Activated T-helper 1 cell treated with anti-CD3 and anti-CD28 coated beads, Interleukin-12 subunit alpha, Interleukin-12 subunit beta, Interleukin-2, Interleukin-4 antibody, amounts not matched to agents 30 ng/mL and 10 ng/mL and 1 ng/mL, durations not matched to agents 14 hours and 24 hours and 36 hours (primary cell): ENCODE measurements around the gene RAB5B. TPM values are rescaled to one million over a fixed set of nuclear protein-coding genes. Genes with fewer than 3 reads are reported as not detected.

ENCODE experiments used
- DNase-seq: peaks from one replicate; pipeline ENCODE4 v3.0.0; 2021; ENCODE audit warnings: low spot score
- H3K27ac Mint-ChIP-seq: one replicate; pipeline ENCODE4 v1.8.0; 2021; ENCODE audit warnings: mild to moderate bottlenecking, mixed read lengths
- H3K27me3 Mint-ChIP-seq: one replicate; pipeline ENCODE4 v1.8.0; 2022; ENCODE audit warnings: mild to moderate bottlenecking, moderate library complexity, mixed read lengths; ENCODE audit not compliant: insufficient read depth
- H3K36me3 Mint-ChIP-seq: one replicate; pipeline ENCODE4 v1.8.0; 2021; ENCODE audit warnings: low read depth, mixed read lengths
- H3K4me1 Mint-ChIP-seq: one replicate; pipeline ENCODE4 v1.8.0; 2021; ENCODE audit warnings: low read depth, mixed read lengths
- H3K4me3 Mint-ChIP-seq: one replicate; pipeline ENCODE4 v1.8.0; 2021; ENCODE audit warnings: mild to moderate bottlenecking, moderate library complexity, mixed read lengths
- H3K9me3 Mint-ChIP-seq: one replicate; pipeline ENCODE4 v1.8.0; 2021; ENCODE audit warnings: mixed read lengths
- intact Hi-C: fragments of 100-400 bp; cut with micrococcal nuclease; formaldehyde crosslinking; loops from one replicate; pipeline ENCODE4 v1.15.1; 2024
- total RNA-seq: library from RNA; stranded (reverse); gene quantifications from 2 replicates; pipeline ENCODE4 v1.2.3, GENCODE V29; 2022

RAB5B gene
- total RNA-seq, 1 donor from 2014 or later, result 47.0 TPM

DNA sequence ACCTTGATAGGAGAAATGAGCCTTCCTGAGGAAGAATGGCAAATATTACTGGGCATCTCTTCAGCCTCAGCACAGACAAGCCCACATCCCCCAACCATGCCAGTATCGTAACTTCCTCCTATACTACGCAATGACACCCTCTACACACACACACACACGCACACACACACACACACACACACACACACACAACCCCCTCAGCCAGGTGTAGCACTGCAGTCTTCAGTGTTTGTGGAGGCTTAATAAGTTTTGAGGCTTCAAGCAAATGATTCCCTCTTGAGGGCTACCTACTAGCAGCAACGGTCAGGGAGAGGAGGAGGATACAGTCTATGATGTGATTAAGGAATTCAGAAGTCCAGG, 41.3 kb upstream of the RAB5B start:
- Mint-ChIP-seq H3K27me3 (no peaks in the 10 kb centered on the region), H3K4me1 (peaks cover 70% of the 10 kb centered on the region), H3K27ac (peak overlapping the region; percentile 80), H3K4me3 (peak overlapping the region; percentile 99), H3K9me3 (no peaks in the 10 kb centered on the region), H3K36me3 (peaks cover 48% of the 10 kb centered on the region)
- intact Hi-C loops, result loop anchor here (5.0 to 10.0 kb wide), 3 partner anchors 290 to 1648 kb away; partner anchors contain the start of genes CBX5, HNRNPA1, NABP2 and NEMP1
- no peak for DNase-seq

DNA sequence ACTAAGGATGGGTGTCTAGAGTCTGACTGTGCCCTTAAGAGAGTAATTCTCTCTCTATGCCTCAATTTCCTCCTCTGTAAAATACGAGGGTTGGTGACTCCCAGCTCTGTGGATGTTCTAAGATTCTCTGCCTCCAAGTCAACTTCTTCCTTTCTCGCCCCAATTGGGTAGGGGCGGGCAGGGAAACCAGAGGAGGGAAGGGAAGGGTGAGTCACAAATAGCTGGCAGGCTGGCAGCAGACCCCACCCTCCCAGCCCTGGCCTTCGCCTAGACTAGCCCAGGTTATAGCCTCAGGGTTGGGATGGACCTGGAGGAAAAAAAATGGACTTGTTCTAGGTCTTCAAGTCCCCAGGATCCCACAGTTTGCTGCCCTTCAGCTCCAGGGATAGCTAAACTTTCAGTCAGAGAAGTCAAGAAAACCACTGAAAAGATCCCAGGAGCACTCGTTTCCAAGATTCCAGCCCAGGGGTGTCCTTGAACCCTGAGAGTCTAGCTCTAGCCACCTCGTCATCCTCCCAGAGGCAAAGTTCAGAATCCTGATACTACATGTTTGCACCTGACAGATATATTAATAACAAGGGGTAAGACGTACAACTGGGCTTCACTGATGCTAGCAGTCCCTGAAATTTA, 40.6 kb upstream of the RAB5B start:
- intact Hi-C loops, result loop anchor here (5.0 to 10.0 kb wide), 3 partner anchors 289 to 1648 kb away; partner anchors contain the start of genes CBX5, HNRNPA1, NABP2 and NEMP1
- no peaks in the 10 kb centered on the region for H3K9me3 Mint-ChIP-seq
- peak overlapping the region; percentile 99 for H3K4me3 Mint-ChIP-seq

DNA sequence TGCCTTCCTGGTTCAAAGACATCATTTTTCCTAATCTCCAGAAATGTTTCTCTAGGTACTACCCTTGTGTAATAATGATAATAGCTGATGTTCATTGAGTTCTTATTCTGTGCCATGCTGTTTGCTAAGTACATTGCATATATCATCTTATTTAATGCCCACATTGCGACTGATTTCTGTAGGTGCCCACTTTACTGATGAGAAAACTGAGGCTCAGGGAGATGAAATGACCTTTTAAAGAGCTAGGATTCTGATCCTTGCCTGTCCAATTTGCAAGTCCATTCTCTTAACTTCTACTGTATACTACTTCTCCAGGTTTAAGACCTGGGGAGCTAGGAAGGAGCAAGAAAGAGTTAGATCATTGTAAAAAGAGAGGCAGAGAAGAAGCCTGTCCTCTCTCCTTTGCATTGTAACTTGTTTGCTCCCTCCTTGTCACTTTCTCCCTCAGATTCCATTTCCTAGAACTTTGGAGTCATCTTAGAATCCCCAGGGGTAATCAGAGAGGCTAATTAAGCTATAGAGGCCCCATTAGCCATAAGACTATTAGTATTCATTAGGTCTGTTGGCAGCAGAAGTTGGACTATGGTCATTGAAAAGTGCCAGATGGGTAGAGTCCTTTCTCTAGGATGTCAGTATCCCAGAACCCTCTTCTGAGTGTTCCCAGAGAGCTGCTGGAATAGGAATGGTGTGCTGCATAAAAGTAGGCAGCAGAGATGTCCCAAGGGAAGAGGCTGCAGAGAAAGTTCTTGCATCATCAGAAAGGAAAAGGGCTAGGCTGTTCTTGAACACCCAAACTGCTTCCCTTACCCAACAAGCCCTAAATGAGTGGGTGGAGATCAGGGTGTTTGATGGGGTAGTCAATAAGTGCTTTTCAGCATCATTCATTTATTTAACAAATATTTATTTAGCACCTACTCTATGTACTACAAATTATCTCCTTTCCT, 39.8 kb upstream of the RAB5B start:
- intact Hi-C loops, result loop anchor here (5.0 to 10.0 kb wide), 3 partner anchors 288 to 1649 kb away; partner anchors contain the start of genes CBX5, HNRNPA1, NABP2 and NEMP1
- Mint-ChIP-seq H3K4me1 (peaks cover 84% of the 10 kb centered on the region), H3K36me3 (peaks cover 59% of the 10 kb centered on the region), H3K27ac (peak overlapping the region; percentile 95), H3K4me3 (peak overlapping the region; percentile 99), H3K9me3 (no peaks in the 10 kb centered on the region), H3K27me3 (no peaks in the 10 kb centered on the region)
- DNase-seq, result no peak

More for the DNA sequence above, 40.6 kb upstream of the RAB5B start:
- Mint-ChIP-seq H3K27ac (peak overlapping the region; percentile 80), H3K36me3 (peaks cover 54% of the 10 kb centered on the region), H3K4me1 (peaks cover 78% of the 10 kb centered on the region), H3K27me3 (no peaks in the 10 kb centered on the region)
- DNase-seq, result no peak

DNA sequence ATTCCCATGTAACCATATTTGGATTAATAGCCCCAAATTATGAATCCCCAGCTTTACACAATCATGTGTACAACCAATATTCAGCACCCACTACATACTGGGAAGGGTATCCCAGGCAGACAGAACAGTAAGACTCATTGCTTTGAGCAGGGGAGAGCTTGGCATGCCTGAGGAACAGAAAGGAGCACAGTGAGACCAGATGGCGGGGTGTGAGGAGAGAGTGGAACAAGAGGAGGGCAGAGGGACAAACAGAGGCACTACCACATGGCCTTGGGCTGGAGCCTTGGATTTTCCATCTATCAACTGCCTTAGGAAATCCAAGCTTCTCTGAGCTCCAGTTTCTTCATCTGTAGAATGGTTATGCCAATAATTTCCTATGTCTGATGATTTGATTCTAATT, 39.1 kb upstream of the RAB5B start:
- intact Hi-C loops, result loop anchor here (5.0 to 10.0 kb wide), 3 partner anchors 288 to 1650 kb away; partner anchors contain the start of genes CBX5, HNRNPA1, NABP2 and NEMP1
- H3K4me1 Mint-ChIP-seq, result peaks cover 84% of the 10 kb centered on the region
- no peak for DNase-seq
- H3K4me3 Mint-ChIP-seq, result peak overlapping the region; percentile 99
- peaks cover 62% of the 10 kb centered on the region for H3K36me3 Mint-ChIP-seq
- H3K9me3 Mint-ChIP-seq, result no peaks in the 10 kb centered on the region
- H3K27ac Mint-ChIP-seq, result peak overlapping the region; percentile 95
- H3K27me3 Mint-ChIP-seq, result no peaks in the 10 kb centered on the region

DNA sequence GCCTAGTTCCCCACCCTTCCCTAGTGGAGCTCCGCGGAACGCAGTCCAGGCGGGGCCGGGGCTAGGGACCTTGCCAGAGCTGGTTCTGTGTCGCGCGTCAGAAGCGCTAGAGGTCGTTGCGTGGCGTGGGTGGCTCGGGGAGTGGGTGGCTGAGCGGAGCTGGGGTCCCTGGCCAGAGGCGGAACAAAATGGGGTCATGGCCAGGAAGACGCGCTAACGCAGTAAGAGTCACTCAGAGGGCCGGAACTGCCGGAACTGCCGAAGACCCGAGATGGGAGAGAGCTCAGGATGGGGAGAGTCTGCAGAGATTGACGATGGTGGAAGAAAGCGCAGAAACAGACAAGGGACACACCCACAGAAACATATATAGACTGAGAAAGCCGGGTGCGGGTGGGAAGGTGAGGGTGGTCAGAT, 38.1 kb upstream of the RAB5B start:
- H3K4me1 Mint-ChIP-seq, result peaks cover 84% of the 10 kb centered on the region
- peak overlapping the region; percentile 95 for H3K27ac Mint-ChIP-seq
- peaks cover 71% of the 10 kb centered on the region for H3K36me3 Mint-ChIP-seq
- H3K4me3 Mint-ChIP-seq, result peak overlapping the region; percentile 99
- H3K27me3 Mint-ChIP-seq, result no peaks in the 10 kb centered on the region
- no peaks in the 10 kb centered on the region for H3K9me3 Mint-ChIP-seq
- DNase-seq, result no peak
- intact Hi-C loops, result loop anchor here (10.0 kb wide), 1 partner anchor 1651 kb away; the partner anchor contains the start of genes CBX5 and HNRNPA1

DNA sequence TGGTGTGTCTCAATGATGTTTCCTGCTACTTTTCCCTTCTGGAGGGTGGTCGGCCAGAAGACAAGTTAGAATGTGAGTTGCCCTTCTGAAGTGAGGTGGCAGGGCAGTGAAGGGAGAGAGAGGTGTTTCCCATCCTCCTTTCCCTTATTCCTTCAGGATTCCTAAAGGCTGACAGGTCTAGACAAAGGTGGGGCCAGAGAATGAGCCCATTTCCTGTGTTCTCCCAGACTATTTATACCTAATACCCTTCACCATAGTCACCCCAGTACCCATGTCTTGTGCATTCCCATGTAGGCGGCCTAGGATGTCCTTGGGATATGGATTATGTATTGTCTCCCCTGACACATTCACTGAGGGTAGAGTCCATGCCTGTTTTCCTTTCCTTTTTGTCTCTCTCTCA, 35.9 kb upstream of the RAB5B start:
- Mint-ChIP-seq H3K27me3 (no peaks in the 10 kb centered on the region), H3K9me3 (no peaks in the 10 kb centered on the region), H3K4me3 (no peak overlapping the region), H3K27ac (peak overlapping the region; percentile 81), H3K36me3 (peaks cover 80% of the 10 kb centered on the region), H3K4me1 (peaks cover 78% of the 10 kb centered on the region)
- intact Hi-C loops, result loop anchor here (10.0 kb wide), 1 partner anchor 1653 kb away; the partner anchor contains the start of genes CBX5 and HNRNPA1
- DNase-seq, result no peak

DNA sequence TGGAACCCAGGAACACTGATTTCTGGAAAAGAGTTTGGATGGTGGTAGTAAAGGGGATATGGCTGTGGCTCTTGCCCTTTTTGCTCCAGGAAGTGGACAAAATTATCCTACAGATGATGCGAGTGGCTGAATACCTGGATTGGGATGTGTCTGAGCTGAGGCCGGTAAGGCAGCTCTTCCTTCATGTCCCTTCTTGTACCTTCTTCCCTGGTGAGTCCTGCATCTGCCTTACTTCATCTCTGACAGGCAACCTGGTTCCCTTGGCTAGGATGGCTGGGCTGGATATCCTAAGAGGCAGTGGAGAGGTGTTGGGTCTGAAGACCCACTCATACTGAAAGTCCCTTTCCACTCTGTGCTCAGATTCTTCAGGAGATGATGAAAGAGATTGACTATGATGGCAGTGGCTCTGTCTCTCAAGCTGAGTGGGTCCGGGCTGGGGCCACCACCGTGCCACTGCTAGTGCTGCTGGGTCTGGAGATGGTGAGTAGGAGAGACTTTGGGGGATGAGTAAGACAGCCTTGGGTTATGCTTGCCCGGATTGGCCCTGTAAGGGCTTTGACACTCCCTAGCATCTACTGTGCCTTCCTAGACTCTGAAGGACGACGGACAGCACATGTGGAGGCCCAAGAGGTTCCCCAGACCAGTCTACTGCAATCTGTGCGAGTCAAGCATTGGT, 34.9 kb upstream of the RAB5B start:
- H3K27ac Mint-ChIP-seq, result peak overlapping the region; percentile 81
- peaks cover 84% of the 10 kb centered on the region for H3K36me3 Mint-ChIP-seq
- peaks cover 68% of the 10 kb centered on the region for H3K4me1 Mint-ChIP-seq
- intact Hi-C loops, result loop anchor here (10.0 kb wide), 1 partner anchor 1654 kb away; the partner anchor contains the start of genes CBX5 and HNRNPA1
- H3K27me3 Mint-ChIP-seq, result no peaks in the 10 kb centered on the region
- H3K4me3 Mint-ChIP-seq, result peak overlapping the region; percentile 46
- H3K9me3 Mint-ChIP-seq, result no peaks in the 10 kb centered on the region
- no peak for DNase-seq

DNA sequence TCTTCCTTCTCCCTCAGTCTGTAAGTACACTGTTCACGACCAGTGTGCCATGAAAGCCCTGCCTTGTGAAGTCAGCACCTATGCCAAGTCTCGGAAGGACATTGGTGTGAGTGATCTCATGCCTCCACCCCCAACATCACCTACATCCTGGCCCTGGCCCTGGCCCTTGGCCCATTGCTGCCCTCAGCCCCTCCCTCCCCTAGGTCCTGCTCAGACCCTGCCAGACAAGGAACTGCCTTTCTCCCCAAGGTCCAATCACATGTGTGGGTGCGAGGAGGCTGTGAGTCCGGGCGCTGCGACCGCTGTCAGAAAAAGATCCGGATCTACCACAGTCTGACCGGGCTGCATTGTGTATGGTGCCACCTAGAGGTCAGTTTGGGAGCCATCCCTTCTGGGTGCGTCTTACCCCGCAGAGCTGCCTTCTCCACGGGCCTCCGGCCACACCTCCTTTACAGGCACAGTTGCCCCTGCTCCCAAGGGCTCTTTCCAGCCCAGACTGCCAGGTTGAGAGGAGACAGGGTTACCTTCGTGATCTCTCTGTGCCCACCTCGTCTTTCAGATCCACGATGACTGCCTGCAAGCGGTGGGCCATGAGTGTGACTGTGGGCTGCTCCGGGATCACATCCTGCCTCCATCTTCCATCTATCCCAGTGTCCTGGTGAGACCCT, 33.7 kb upstream of the RAB5B start:
- DNase-seq, result peak; percentile 76
- H3K36me3 Mint-ChIP-seq, result peaks cover 83% of the 10 kb centered on the region

DNA sequence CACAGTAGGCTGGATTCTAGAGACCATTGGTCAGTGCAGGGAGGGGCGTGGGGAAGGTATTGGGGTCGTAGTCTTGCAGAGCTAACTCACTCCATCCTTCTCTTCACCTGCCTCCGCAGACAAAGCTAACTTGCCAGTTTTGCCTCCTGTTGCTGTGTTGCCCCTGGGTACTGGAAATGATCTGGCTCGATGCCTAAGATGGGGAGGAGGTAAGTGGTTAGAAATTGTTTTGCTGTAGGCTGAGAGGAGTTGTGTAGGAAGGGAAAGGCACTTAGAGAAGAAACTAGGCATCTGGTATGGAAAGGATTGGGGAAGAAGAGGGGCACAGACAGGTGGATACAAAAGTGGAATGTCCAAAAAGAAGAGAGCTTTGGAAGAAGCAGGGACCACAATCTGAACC, 31.8 kb upstream of the RAB5B start:
- intact Hi-C loops, result no loop called here
- peak overlapping the region; percentile 16 for H3K27ac Mint-ChIP-seq
- no peaks in the 10 kb centered on the region for H3K27me3 Mint-ChIP-seq
- no peaks in the 10 kb centered on the region for H3K9me3 Mint-ChIP-seq
- peaks cover 43% of the 10 kb centered on the region for H3K4me1 Mint-ChIP-seq
- H3K4me3 Mint-ChIP-seq, result no peak overlapping the region
- no peak for DNase-seq
- peaks cover 77% of the 10 kb centered on the region for H3K36me3 Mint-ChIP-seq

More for the DNA sequence above, 33.7 kb upstream of the RAB5B start:
- H3K27me3 Mint-ChIP-seq, result no peaks in the 10 kb centered on the region
- H3K4me1 Mint-ChIP-seq, result peaks cover 56% of the 10 kb centered on the region
- intact Hi-C loops, result loop anchor here (1.0 kb wide), 5 partner anchors 9 to 202 kb away; partner anchors contain the start of genes DGKA, GDF11, ORMDL2 and PYM1
- no peaks in the 10 kb centered on the region for H3K9me3 Mint-ChIP-seq
- peak overlapping the region; percentile 9 for H3K4me3 Mint-ChIP-seq
- peak overlapping the region; percentile 18 for H3K27ac Mint-ChIP-seq

DNA sequence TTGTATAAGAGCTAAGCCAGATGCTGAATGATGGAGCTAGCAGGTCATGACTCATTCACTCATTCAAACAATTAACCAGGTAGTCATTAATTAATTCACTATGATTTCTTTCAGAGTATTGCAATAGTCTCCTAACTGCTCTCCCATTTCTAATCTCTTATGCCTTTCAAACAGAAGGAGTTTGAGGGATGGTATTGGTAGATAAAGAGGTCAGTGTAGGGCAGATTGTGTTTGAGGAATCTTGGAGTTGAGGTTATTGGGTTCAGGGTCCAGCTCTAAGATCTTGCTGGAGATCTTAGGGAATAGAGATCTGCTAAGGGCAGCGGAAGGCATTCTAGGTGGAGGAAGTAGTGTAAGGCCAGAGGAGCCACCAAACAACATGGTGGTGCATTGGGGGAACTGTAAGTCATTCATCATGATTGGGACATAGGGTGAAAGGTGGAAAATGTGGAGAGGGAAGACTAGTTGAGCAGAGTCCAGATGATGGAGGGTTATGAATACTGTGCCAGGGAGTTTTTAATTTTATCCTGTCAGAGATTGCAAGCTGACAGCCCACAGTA, 31.2 kb upstream of the RAB5B start:
- no peak overlapping the region for H3K4me3 Mint-ChIP-seq
- peaks cover 76% of the 10 kb centered on the region for H3K36me3 Mint-ChIP-seq
- DNase-seq, result no peak
- intact Hi-C loops, result no loop called here
- H3K27ac Mint-ChIP-seq, result peak overlapping the region; percentile 14
- no peaks in the 10 kb centered on the region for H3K9me3 Mint-ChIP-seq
- H3K4me1 Mint-ChIP-seq, result peaks cover 37% of the 10 kb centered on the region
- no peaks in the 10 kb centered on the region for H3K27me3 Mint-ChIP-seq

DNA sequence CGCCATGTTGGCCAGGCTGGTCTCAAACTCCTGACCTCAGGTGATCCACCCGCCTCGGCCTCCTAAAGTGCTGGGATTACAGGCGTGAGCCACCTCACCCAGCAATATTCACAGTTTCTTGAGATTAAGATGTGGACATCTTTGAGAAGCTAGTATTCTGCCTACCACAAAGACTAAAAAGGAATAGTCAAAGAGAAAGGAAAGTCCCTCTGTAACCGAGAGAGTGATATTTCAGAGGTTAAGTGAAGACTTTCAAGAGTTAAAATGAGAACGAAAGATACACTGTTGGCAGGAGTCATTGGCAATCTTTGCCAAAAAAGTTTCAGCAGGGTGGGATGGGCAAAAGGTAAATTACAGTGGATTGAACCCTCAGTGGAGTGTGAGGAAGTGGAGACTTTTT, 27.3 kb upstream of the RAB5B start:
- Mint-ChIP-seq H3K4me1 (peaks cover 6% of the 10 kb centered on the region), H3K36me3 (peaks cover 59% of the 10 kb centered on the region), H3K4me3 (no peak overlapping the region), H3K27me3 (no peaks in the 10 kb centered on the region), H3K9me3 (no peaks in the 10 kb centered on the region), H3K27ac (peak overlapping the region; percentile 75)
- DNase-seq, result no peak
- intact Hi-C loops, result no loop called here
